ENCODE results near the gene ANGPTL1. TPM values are rescaled to one million over a fixed set of nuclear protein-coding genes. Genes with fewer than 3 reads are reported as not detected.

The ANGPTL1 gene
- total and polyA plus RNA-seq, 2 of the 13 experiments (the other 11 are each of a cell fraction or from before 2014, with no cell fraction given): 2.9 to 9.3 TPM

DNA sequence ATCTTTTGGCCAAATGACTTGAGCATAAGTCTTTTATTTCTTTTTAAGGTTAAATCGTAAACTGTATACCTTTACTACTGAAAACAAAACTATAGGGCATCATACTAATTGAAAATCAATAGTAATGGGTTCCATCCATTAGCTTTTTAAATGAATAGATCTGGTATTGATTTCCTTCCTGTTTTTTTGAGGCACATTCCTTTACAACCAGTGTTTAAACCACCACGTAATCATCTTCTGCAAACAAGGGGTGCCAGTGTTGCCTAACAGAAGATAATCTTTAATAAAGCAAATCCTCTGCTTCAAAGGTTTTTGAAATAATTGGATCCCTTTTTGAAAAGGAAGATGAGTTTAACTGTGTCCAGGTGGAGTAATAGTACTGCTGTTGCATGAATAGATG, 48.7 kb upstream of the ANGPTL1 start (continued):
- TF ChIP-seq, protein P1, sequence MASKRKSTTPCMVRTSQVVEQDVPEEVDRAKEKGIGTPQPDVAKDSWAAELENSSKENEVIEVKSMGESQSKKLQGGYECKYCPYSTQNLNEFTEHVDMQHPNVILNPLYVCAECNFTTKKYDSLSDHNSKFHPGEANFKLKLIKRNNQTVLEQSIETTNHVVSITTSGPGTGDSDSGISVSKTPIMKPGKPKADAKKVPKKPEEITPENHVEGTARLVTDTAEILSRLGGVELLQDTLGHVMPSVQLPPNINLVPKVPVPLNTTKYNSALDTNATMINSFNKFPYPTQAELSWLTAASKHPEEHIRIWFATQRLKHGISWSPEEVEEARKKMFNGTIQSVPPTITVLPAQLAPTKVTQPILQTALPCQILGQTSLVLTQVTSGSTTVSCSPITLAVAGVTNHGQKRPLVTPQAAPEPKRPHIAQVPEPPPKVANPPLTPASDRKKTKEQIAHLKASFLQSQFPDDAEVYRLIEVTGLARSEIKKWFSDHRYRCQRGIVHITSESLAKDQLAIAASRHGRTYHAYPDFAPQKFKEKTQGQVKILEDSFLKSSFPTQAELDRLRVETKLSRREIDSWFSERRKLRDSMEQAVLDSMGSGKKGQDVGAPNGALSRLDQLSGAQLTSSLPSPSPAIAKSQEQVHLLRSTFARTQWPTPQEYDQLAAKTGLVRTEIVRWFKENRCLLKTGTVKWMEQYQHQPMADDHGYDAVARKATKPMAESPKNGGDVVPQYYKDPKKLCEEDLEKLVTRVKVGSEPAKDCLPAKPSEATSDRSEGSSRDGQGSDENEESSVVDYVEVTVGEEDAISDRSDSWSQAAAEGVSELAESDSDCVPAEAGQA (IDR thresholded peaks at IDR 0.05; ENCODE audit: low read depth): no peak
- TF ChIP-seq, protein P1 (CRISPR knock-in tag; IDR thresholded peaks at IDR 0.05; ENCODE audit: borderline replicate concordance): no peak; the same call in 1 of the 2 replicates
- TF ChIP-seq, protein P2, sequence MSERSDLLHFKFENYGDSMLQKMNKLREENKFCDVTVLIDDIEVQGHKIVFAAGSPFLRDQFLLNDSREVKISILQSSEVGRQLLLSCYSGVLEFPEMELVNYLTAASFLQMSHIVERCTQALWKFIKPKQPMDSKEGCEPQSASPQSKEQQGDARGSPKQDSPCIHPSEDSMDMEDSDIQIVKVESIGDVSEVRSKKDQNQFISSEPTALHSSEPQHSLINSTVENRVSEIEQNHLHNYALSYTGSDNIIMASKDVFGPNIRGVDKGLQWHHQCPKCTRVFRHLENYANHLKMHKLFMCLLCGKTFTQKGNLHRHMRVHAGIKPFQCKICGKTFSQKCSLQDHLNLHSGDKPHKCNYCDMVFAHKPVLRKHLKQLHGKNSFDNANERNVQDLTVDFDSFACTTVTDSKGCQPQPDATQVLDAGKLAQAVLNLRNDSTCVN (CRISPR knock-in tag; IDR thresholded peaks at IDR 0.05; ENCODE audit: borderline replicate concordance): no peak
- TF ChIP-seq, protein P3, sequence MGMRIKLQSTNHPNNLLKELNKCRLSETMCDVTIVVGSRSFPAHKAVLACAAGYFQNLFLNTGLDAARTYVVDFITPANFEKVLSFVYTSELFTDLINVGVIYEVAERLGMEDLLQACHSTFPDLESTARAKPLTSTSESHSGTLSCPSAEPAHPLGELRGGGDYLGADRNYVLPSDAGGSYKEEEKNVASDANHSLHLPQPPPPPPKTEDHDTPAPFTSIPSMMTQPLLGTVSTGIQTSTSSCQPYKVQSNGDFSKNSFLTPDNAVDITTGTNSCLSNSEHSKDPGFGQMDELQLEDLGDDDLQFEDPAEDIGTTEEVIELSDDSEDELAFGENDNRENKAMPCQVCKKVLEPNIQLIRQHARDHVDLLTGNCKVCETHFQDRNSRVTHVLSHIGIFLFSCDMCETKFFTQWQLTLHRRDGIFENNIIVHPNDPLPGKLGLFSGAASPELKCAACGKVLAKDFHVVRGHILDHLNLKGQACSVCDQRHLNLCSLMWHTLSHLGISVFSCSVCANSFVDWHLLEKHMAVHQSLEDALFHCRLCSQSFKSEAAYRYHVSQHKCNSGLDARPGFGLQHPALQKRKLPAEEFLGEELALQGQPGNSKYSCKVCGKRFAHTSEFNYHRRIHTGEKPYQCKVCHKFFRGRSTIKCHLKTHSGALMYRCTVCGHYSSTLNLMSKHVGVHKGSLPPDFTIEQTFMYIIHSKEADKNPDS (CRISPR knock-in tag; IDR thresholded peaks at IDR 0.05): no peak
- no peak for TF ChIP-seq ZNF761 (CRISPR knock-in tag; conservative IDR thresholded peaks at IDR 0.05)
- TF ChIP-seq ZMAT3 (CRISPR knock-in tag; conservative IDR thresholded peaks at IDR 0.05): no peak
- no peak for TF ChIP-seq BHLHE40 (IDR thresholded peaks at IDR 0.05; ENCODE audit: low read length)
- no peak for TF ChIP-seq SETDB1 (CRISPR knock-in tag; IDR thresholded peaks at IDR 0.05; ENCODE audit: borderline replicate concordance)
- TF ChIP-seq ATF1 (CRISPR knock-in tag; IDR thresholded peaks at IDR 0.05): peak; percentile 54; the same call in 1 of the 2 replicates
- TF ChIP-seq ZNF354B (CRISPR knock-in tag; IDR thresholded peaks at IDR 0.05): no peak
- TF ChIP-seq, protein P4, sequence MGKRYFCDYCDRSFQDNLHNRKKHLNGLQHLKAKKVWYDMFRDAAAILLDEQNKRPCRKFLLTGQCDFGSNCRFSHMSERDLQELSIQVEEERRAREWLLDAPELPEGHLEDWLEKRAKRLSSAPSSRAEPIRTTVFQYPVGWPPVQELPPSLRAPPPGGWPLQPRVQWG (CRISPR knock-in tag; IDR thresholded peaks at IDR 0.05; ENCODE audit: borderline replicate concordance, low read depth): no peak
- TF ChIP-seq KAT7 (CRISPR knock-in tag; IDR thresholded peaks at IDR 0.05; ENCODE audit: borderline replicate concordance): no peak
- TF ChIP-seq, protein P5, sequence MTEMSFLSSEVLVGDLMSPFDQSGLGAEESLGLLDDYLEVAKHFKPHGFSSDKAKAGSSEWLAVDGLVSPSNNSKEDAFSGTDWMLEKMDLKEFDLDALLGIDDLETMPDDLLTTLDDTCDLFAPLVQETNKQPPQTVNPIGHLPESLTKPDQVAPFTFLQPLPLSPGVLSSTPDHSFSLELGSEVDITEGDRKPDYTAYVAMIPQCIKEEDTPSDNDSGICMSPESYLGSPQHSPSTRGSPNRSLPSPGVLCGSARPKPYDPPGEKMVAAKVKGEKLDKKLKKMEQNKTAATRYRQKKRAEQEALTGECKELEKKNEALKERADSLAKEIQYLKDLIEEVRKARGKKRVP (CRISPR knock-in tag; IDR thresholded peaks at IDR 0.05): peak in 1 of 2 experiments; percentile 54; a peak in 1 of 4 replicates
- TF ChIP-seq, protein P6, sequence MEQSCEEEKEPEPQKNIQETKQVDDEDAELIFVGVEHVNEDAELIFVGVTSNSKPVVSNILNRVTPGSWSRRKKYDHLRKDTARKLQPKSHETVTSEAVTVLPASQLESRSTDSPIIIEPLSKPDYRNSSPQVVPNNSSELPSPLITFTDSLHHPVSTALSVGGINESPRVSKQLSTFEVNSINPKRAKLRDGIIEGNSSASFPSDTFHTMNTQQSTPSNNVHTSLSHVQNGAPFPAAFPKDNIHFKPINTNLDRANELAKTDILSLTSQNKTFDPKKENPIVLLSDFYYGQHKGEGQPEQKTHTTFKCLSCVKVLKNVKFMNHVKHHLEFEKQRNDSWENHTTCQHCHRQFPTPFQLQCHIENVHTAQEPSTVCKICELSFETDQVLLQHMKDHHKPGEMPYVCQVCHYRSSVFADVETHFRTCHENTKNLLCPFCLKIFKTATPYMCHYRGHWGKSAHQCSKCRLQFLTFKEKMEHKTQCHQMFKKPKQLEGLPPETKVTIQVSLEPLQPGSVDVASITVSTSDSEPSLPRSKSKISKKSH (CRISPR knock-in tag; IDR thresholded peaks at IDR 0.05; ENCODE audit: borderline replicate concordance): no peak
- no peak for TF ChIP-seq ZNF569 (CRISPR knock-in tag; IDR thresholded peaks at IDR 0.05; ENCODE audit: borderline replicate concordance)
- TF ChIP-seq ZNF24 (IDR thresholded peaks at IDR 0.05): no peak
- TF ChIP-seq TBP (CRISPR knock-in tag; IDR thresholded peaks at IDR 0.05): no peak
- TF ChIP-seq ZNF567 (CRISPR knock-in tag; IDR thresholded peaks at IDR 0.05; ENCODE audit: borderline replicate concordance): no peak
